BLaER1 (cell line): ENCODE results near the gene C2CD4D.

Experiments used
- H3K27ac ChIP-seq: shearing (Covaris generic); formaldehyde crosslinking; 2 replicates; pipeline ENCODE4 v1.8.1; 2022
- H3K27me3 ChIP-seq: shearing (Covaris generic); formaldehyde crosslinking; 2 replicates; pipeline ENCODE4 v1.8.1; 2022
- H3K36me3 ChIP-seq: shearing (Covaris generic); formaldehyde crosslinking; 2 replicates; pipeline ENCODE4 v1.8.1; 2022
- H3K4me1 ChIP-seq: shearing (Covaris generic); formaldehyde crosslinking; 2 replicates; pipeline ENCODE4 v1.8.1; 2022
- H3K4me2 ChIP-seq: shearing (Covaris generic); formaldehyde crosslinking; 2 replicates; pipeline ENCODE4 v1.8.1; 2022
- H3K4me3 ChIP-seq: shearing (Covaris generic); formaldehyde crosslinking; 2 replicates; pipeline ENCODE4 v1.8.1; 2022
- H3K9ac ChIP-seq: shearing (Covaris generic); formaldehyde crosslinking; 2 replicates; pipeline ENCODE4 v1.8.1; 2022
- H3K9me3 ChIP-seq: shearing (Covaris generic); formaldehyde crosslinking; 2 replicates; pipeline ENCODE4 v1.8.1; 2022
- H4K20me1 ChIP-seq: shearing (Covaris generic); formaldehyde crosslinking; 2 replicates; pipeline ENCODE4 v1.8.1; 2022
- Cebpa-rat ChIP-seq: shearing (Covaris generic); IDR thresholded peaks from 2 replicates; pipeline ENCODE4 v1.8.1; 2022

Gene C2CD4D

GRCh38 chr1:151799179-151800022, 40.2 kb downstream of the C2CD4D start:
- Histone ChIP-seq H3K4me1 (peaks cover 56% of the 10 kb centered on the region), H3K4me2 (peak overlapping the region; percentile 95; the same call in 1 of the 2 replicates), H3K36me3 (no peaks in the 10 kb centered on the region), H3K9me3 (no peaks in the 10 kb centered on the region), H3K27me3 (no peaks in the 10 kb centered on the region), H4K20me1 (no peaks in the 10 kb centered on the region), H3K9ac (no peak overlapping the region), H3K4me3 (no peak overlapping the region), H3K27ac (no peak overlapping the region)
- no peak for TF ChIP-seq Cebpa-rat

GRCh38 chr1:151798571-151798970, 41.0 kb downstream of the C2CD4D start:
- peaks cover 48% of the 10 kb centered on the region for H3K4me1 ChIP-seq
- no peak for TF ChIP-seq Cebpa-rat
- H3K9ac ChIP-seq = no peak overlapping the region
- H3K9me3 ChIP-seq = no peaks in the 10 kb centered on the region
- no peaks in the 10 kb centered on the region for H4K20me1 ChIP-seq
- no peaks in the 10 kb centered on the region for H3K27me3 ChIP-seq
- no peak overlapping the region for H3K4me3 ChIP-seq
- H3K27ac ChIP-seq = no peak overlapping the region
- H3K36me3 ChIP-seq = no peaks in the 10 kb centered on the region
- no peak overlapping the region for H3K4me2 ChIP-seq

GRCh38 chr1:151790940-151791651, 48.5 kb downstream of the C2CD4D start:
- Histone ChIP-seq H3K36me3 (no peaks in the 10 kb centered on the region), H3K4me2 (peak overlapping the region; percentile 99), H3K4me3 (peak overlapping the region; percentile 84), H4K20me1 (no peaks in the 10 kb centered on the region), H3K4me1 (peaks cover 26% of the 10 kb centered on the region), H3K9ac (peak overlapping the region; percentile 79), H3K27ac (peak overlapping the region; percentile 49; the same call in 1 of the 2 replicates), H3K27me3 (no peaks in the 10 kb centered on the region), H3K9me3 (no peaks in the 10 kb centered on the region)
- no peak for TF ChIP-seq Cebpa-rat

GRCh38 chr1:151790071-151790939, 49.3 kb downstream of the C2CD4D start, which contains the start of gene TDRKH:
TDRKH (minus strand) TSS chr1:151790500; CDS start chr1:151783022, 7,478 bp downstream.
- no peak for TF ChIP-seq Cebpa-rat
- no peaks in the 10 kb centered on the region for H3K36me3 ChIP-seq
- no peaks in the 10 kb centered on the region for H3K9me3 ChIP-seq
- peak within 1 kb of the TSS; percentile 79 for H3K9ac ChIP-seq
- peak within 1 kb of the TSS; percentile 84 for H3K4me3 ChIP-seq
- H3K27ac ChIP-seq = peak within 1 kb of the TSS; percentile 49; the same call in 1 of the 2 replicates
- no peaks in the 10 kb centered on the region for H3K27me3 ChIP-seq
- H3K4me1 ChIP-seq = peaks cover 26% of the 10 kb centered on the region
- peak within 1 kb of the TSS; percentile 99 for H3K4me2 ChIP-seq
- H4K20me1 ChIP-seq = no peaks in the 10 kb centered on the region
